SJSA1 (cell line): ENCODE data around the gene USP6. TPM values are rescaled to one million over a fixed set of nuclear protein-coding genes. Genes with fewer than 3 reads are reported as not detected.
"Not testable (repeated sequence)": the region's sequence is repeated elsewhere in the genome, so short reads cannot be mapped to it uniquely, and the experiment has no call there.

ENCODE experiments used
- DNase-seq, 2 experiments: peaks; one replicate each; pipeline ENCODE4 v3.0.0-alpha.2; 2015 to 2020; ENCODE audit warnings: low spot score in 2 of 2, low read depth in 1 of 2
- H3K27ac ChIP-seq: fragments of 250-450 bp; sonication (Bioruptor Pico); 2 replicates; pipeline ENCODE4 v1.5.1; 2020; ENCODE audit warnings: mild to moderate bottlenecking, moderate library complexity
- H3K27me3 ChIP-seq: fragments of 250-450 bp; sonication (Bioruptor Pico); replicated peaks from 2 replicates; pipeline ENCODE4 v1.5.1; 2020; ENCODE audit warnings: mild to moderate bottlenecking, moderate library complexity
- H3K36me3 ChIP-seq: fragments of 250-450 bp; sonication (Bioruptor Pico); 2 replicates; pipeline ENCODE4 v1.5.1; 2020; ENCODE audit warnings: mild to moderate bottlenecking
- H3K4me1 ChIP-seq: fragments of 250-450 bp; sonication (Bioruptor Pico); replicated peaks from 2 replicates; pipeline ENCODE4 v1.6.1; 2021; ENCODE audit warnings: mild to moderate bottlenecking
- H3K4me3 ChIP-seq: fragments of 250-450 bp; sonication (Bioruptor Pico); 2 replicates; pipeline ENCODE4 v1.5.1; 2020; ENCODE audit warnings: mild to moderate bottlenecking
- H3K9me3 ChIP-seq: fragments of 250-450 bp; sonication (Bioruptor Pico); replicated peaks from 2 replicates; pipeline ENCODE4 v1.5.1; 2020; ENCODE audit warnings: mild to moderate bottlenecking
- total RNA-seq: library from RNA; depleted of rRNA; stranded (reverse); fragments of >200 nt; shearing (Covaris generic); gene quantifications from 2 replicates; pipeline ENCODE4 v1.2.3, GENCODE V29; 2014

The USP6 gene
- total RNA-seq, 1 experiment from 2014 or later: not detected

DNA sequence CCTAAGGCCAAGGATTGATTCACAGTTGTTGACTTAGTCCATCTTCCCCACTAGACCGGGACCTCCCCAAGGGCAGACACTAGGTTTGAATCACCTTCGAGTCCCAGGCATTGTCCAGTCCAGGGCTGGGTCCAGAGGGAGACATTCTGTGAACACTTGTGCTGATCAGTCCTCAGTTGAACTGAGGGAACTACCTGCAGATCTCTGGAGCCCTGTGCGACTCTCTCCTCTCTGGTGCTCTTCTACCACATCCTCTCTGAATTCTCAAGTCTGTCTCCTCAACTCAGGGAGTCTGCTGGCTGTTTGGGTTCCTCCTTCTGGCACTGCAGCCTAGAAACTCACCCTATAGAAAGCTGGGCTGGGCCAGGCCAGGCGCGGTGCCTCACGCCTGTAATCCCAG lies 15.0 kb upstream of the USP6 start:
- no peak overlapping the region for H3K27ac ChIP-seq
- no peaks in the 10 kb centered on the region for H3K4me1 ChIP-seq
- H3K9me3 ChIP-seq: peaks cover 12% of the 10 kb centered on the region
- H3K4me3 ChIP-seq: no peak overlapping the region
- DNase-seq: no peak
- H3K36me3 ChIP-seq: peaks cover 5% of the 10 kb centered on the region
- H3K27me3 ChIP-seq: no peaks in the 10 kb centered on the region; the same call in 1 of the 2 replicates

DNA sequence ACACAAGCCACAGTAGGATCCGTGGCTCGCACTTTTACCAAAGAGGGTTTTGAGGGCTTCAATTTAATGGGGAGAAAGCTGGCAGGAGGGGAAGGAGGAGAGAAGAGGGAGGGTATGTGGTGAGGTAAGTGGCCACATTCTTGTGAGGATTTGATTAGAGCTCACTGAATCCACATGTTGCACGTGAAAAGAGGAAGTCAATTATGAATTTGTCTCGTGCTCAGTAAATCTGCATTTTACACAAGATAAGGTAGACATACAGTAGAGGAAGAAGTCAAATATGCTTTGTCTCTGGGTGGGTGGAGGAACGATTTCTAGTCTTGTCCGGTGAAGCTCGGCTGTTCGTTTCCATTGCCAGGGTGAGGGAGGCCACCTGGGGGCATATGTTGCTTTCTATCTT lies 5.0 kb upstream of the USP6 start:
- Histone ChIP-seq H3K4me3 (peak overlapping the region; percentile 64), H3K36me3 (peaks cover 9% of the 10 kb centered on the region), H3K4me1 (peaks cover 5% of the 10 kb centered on the region; the same call in 1 of the 2 replicates), H3K27ac (no peak overlapping the region), H3K27me3 (peaks cover 2% of the 10 kb centered on the region; the same call in 1 of the 2 replicates), H3K9me3 (0 out of 2 replicates have a peak, but pooled peaks cover under 1% of the 10 kb centered on the region)
- no peak for DNase-seq

DNA sequence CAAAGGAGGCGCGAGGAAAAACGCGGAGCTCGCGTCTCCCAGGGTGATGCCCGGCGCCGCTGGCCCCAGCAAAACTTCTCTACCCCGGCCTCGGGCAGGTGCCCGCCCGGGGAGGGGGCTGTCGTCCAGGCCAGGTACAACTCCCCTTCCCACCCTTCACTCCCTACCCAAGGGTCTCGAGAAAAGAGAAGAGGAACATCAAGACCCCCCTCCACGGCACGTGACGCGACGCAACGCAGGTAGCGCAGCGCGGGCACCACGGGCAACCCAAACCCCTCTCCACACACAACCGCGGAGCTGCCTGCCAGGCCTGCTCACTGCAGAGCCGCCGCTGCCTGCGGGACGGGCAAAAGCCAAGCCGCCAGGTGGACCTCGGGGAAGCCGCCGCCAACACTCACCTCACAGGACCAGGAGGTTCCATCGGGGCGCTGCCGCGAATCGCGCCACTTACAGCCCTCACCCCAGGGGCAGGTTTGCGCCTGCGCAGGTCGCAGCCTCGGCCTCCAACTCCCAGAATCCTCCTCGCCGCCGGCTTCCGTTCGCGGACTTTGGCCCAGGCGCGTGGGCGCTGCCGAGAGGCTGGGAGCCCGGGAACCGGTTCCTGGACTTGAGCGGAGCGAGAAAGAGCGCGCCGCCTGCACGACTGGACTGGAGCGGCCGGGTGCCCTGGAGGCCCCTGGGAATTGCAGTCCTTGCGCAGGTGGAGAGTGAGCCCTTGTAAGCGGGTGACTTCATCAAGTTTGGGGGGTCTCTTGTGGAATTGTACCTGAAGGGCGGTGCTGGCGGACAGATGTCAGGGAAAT lies 4.2 kb upstream of the USP6 start, which contains the start of gene ZNF232:
Gene ZNF232 (minus strand): TSS at position 477 of the 803 bp plus-strand sequence. CDS start 56 bp downstream, at position 421.
- peak; percentile 85 to 92 for DNase-seq
- H3K27ac ChIP-seq: no peak within 1 kb of the TSS
- peaks cover 10% of the 10 kb centered on the region for H3K27me3 ChIP-seq
- H3K36me3 ChIP-seq: peaks cover 1% of the 10 kb centered on the region
- H3K4me3 ChIP-seq: peak within 1 kb of the TSS; percentile 64
- peaks cover 5% of the 10 kb centered on the region; the same call in 1 of the 2 replicates for H3K4me1 ChIP-seq
- 0 out of 2 replicates have a peak, but pooled peaks cover 4% of the 10 kb centered on the region for H3K9me3 ChIP-seq

DNA sequence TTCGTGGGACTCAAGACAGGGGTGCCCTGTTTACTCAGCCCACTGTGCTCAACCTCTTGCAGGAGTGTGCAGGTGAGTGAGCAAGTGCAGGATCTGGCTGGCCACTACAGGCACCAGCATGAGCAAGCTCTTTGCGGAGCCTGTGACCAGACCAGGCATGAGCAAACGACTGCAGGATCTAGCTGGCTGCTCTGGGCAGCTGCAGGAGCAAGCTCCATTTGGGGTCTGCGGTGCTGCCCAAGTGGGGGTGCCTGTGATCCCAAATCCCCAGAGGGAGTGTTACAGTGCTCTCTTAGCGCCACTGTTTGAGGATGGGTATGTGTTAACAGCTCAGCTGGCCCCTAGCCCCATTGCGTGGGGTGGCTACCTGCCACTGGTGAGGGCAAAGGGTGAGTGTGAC lies 2.4 kb downstream of the USP6 start:
- H3K36me3 ChIP-seq: no peaks in the 10 kb centered on the region
- no peaks in the 10 kb centered on the region for H3K4me1 ChIP-seq
- peaks cover 33% of the 10 kb centered on the region for H3K27me3 ChIP-seq
- no peak overlapping the region for H3K27ac ChIP-seq
- 0 out of 2 replicates have a peak, but pooled peaks cover 4% of the 10 kb centered on the region for H3K9me3 ChIP-seq
- DNase-seq: no peak
- no peak overlapping the region for H3K4me3 ChIP-seq

DNA sequence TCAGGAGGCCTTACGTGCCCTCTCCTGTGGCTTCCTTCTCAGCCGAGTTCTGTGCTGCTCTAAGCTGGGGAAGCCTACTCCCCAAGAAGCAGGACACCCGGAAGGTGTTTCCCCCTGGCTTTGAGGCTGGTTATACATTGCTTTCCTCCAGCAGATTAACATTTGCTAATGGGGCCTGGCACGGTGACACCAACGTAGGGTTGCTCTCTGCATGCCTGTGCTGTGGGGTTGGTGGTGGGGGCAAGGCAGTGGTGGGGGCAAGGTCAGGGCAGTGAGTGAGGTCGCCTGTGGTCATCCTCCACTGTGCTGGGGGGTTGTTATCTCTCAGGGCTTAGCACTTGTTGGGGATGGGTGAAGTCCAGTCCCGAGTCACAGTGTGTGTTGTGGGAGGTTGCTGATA lies 4.2 kb downstream of the USP6 start:
- Histone ChIP-seq H3K27ac (no peak overlapping the region), H3K36me3 (no peaks in the 10 kb centered on the region), H3K9me3 (0 out of 2 replicates have a peak, but pooled peaks cover 4% of the 10 kb centered on the region), H3K4me1 (no peaks in the 10 kb centered on the region), H3K27me3 (peaks cover 33% of the 10 kb centered on the region), H3K4me3 (no peak overlapping the region)
- DNase-seq: no peak

DNA sequence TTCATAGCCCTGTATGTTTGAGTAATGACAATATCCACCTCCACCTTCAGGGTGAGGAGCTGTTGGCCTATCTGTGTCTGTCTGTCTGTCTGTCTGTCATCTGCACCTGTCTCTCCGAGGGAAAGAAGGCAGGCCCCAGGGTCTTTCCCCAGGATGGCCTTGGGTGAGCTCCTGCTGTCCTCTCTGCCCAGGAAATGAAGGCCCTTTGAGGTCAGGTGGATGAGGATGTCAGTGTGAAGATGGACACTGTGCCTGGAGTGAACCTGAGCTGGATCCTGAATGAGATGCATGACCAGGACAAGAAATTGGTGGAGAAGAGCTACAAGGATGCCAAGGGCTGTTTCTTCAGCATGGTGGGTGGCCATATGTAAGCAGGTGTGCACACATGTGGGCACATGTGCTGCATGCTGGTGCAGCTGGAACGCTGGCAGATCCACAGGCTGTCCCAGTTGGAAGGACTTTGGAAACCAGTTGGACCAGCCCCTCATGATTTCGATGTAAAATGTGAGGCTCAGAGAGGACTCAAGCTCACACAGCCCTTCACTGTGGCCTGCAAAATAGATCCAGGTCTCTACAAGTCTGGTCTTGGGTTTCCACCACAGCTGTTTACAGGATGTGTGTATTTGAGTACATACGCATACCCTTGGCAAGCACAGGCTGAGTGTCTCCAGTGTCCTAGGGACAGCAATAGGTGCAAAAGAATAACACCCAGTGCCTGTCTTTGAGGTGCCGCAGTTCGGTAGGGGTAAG lies 4.8 kb downstream of the USP6 start:
- H3K4me3 ChIP-seq, H3K36me3 ChIP-seq, H3K27ac ChIP-seq, H3K4me1 ChIP-seq, H3K9me3 ChIP-seq, DNase-seq: not testable (repeated sequence)
- H3K27me3 ChIP-seq: peaks cover 33% of the 10 kb centered on the region

DNA sequence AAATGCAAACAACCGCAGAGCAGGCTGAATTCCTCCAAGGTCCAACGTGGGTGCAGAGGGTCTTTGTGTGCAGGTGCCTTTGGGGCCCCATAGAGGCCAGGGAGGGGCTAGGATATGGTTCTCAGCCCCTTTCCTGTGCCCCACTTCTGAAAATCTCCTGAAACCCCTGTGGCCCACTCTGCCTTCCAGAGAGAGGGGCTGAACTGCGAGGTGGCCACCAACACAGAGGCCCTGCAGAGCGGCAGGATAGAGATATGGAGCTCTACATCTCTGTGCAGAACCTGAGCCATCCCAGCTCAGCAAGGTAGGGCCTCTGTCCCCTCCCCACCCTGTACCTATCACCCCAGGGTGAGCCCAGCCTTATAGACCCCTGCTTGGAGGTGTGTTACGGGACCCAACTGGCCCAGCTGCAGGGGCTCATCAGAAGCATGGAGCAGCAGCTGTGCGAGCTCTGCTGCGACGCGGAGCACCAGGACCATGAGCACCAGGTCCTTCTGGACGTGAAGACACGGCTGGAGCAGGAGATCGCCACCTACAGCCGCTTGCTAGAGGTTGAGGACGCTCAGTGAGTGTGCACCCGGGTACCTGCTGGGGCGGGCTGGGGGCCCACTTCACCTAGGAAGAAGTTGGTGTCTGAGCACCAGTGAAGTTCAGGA lies 5.5 kb downstream of the USP6 start:
- H3K27me3 ChIP-seq: peaks cover 27% of the 10 kb centered on the region

DNA sequence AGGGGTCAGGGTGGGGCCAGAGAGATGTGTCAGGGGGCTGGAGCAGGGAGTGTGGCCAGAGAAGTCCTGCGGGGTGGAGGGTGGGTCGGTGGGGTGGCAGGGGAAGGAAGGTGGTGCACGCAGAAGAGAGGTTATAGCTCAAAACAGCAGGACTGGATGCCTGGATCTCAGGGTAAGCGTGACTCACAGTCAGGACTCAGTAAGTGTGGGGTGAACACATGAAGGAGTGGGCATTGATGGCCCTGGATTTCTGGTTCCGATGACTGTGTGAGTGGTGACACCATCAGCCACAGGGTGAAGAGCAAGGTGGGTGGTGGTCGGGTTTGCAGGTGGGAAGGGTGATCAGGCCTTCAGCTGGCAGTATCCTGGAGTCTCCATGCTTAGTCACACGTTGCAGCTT lies 6.2 kb downstream of the USP6 start:
- not testable (repeated sequence) for H3K4me3 ChIP-seq, H3K9me3 ChIP-seq, H3K27ac ChIP-seq, H3K36me3 ChIP-seq, H3K4me1 ChIP-seq
- DNase-seq: peak in 1 of 2 experiments; percentile 22
- peaks cover 19% of the 10 kb centered on the region for H3K27me3 ChIP-seq

More for the DNA sequence above, 5.5 kb downstream of the USP6 start:
- DNase-seq: no peak
- no peaks in the 10 kb centered on the region for H3K36me3 ChIP-seq
- no peaks in the 10 kb centered on the region for H3K4me1 ChIP-seq
- H3K9me3 ChIP-seq: no peaks in the 10 kb centered on the region
- no peak overlapping the region for H3K27ac ChIP-seq
- no peak overlapping the region for H3K4me3 ChIP-seq

DNA sequence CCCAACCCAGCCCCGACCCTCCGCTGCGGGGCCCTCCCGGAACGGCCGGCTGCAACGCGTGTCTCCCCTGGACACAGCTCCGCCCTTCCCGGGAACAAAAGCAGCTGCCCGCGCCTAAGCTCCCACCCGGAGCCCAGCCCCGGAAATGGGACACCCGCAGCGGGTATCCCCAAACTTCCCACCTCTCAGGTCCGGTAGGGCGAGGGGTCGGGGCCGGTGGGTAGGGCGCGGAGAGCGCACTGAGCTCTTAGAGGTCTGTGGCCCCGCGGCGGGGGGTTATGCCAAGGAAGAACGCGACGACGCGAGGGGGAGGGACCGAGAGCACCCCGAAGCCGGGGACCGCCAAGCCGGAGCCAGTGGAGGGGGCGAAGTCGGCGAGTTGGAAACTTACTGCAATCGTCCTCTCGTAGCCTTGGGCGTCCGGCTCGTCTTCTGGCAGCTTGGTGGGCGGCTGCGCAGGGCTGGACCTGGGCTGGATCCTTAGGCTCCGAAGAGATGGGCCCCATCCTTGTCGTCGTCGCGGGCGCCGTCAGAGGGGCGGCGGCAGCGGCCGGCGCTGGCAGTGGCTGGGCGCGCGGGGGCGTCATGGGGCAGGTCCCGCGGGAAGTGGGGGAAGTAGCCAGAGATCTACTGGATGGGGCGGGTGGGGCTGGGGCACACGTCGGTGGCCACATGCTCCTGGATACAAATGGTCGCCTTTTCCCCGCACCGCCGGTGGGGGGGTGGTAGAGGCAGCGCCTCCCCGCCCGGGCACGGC lies 6.9 kb downstream of the USP6 start:
- Histone ChIP-seq H3K4me3 (peak overlapping the region; percentile 6; the same call in 1 of the 2 replicates), H3K27ac (no peak overlapping the region), H3K36me3 (no peaks in the 10 kb centered on the region), H3K9me3 (no peaks in the 10 kb centered on the region), H3K4me1 (no peaks in the 10 kb centered on the region), H3K27me3 (peaks cover 19% of the 10 kb centered on the region)
- DNase-seq: peak in 1 of 2 experiments; percentile 41

DNA sequence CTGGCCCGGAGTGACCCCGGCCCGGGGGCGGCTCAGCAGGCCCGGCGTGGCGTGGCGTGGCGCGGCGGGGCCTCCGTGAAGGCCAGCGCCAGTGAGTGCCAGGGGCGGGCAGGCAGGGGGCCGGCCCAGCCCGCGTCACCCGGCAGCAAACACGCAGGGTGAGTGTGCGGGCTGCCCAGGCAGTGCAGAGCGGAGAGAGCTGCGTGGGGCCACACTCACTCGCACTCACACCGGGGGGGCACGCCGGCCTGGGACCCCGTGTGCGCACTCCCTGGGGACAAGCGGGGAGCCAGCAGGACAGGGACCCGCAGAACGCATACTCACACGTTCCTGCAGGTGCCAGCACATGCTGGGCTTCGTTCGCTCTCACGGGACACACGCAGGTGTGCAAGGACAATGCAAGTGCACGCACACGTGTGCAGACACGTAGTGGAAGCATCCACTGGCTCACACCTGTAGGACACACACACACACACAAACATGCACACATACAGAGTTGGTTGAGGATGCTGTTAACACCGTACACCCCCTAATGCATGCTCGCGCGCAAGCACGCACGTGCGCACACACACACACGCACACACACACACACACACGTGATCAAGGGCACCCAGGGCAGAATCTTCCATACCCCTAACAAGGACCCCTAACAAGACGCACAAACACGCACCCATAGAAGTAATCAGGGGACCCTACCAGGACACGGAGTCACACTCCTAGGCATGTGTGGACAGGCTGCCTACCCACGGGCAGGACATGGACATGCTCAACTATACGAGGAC lies 7.7 kb downstream of the USP6 start:
- Histone ChIP-seq H3K4me3 (no peak overlapping the region), H3K9me3 (no peaks in the 10 kb centered on the region), H3K36me3 (no peaks in the 10 kb centered on the region), H3K27ac (no peak overlapping the region), H3K4me1 (no peaks in the 10 kb centered on the region), H3K27me3 (peaks cover 15% of the 10 kb centered on the region)
- peak in 1 of 2 experiments; percentile 25 for DNase-seq

DNA sequence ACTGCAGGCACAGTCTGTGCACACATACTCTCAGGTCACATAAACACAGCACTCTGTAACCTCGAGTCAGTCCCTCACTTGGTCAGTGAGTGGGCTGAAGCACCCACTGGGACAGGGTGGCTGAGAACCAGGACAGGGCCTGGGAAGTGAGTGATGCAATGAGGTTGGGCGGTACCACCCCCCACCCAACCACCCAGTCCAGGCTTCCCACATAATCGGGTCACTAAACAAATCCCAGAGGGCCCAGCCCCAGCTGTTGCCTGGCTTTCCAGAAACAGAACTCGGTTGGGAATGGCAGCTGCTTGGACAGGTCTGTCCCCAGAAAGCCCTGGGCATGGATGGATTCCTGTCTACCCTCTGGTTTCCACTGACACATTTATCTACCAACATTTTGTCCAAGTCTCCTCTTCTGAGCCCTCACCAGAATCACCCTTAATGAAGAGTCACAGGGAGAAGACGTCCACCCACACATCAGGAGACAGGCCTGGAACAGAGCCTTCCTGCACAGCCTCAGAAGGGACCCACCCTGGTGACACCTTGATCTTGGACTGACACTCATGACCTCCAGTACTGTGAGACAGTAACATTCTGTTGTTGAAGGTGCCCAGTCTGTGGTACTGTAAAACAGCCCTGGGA lies 8.4 kb downstream of the USP6 start:
- H3K27ac ChIP-seq: not testable (repeated sequence)
- peak in 1 of 2 experiments; percentile 15 for DNase-seq

DNA sequence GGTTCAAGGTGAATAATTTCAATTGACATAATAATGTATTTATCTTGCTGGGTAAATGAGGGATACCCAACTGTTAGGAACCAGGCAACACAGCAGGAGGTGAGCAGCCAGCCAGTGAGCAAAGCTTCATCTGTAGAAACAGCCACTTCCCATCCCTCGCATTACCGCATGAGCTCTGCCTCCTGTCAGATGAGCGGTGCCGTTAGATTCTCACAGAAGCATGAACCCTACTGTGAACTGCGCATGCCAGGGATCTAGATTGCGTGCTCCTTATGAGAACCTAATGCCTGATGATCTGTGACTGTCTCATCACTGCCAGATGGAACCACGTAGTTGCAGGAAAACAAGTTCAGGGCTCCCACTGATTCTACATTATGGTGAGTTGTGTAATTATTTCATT lies 9.1 kb downstream of the USP6 start:
- not testable (repeated sequence) for H3K36me3 ChIP-seq, H3K27ac ChIP-seq, H3K9me3 ChIP-seq, H3K4me3 ChIP-seq, H3K4me1 ChIP-seq, DNase-seq, H3K27me3 ChIP-seq

More for the DNA sequence above, 8.4 kb downstream of the USP6 start:
- H3K36me3 ChIP-seq, H3K27me3 ChIP-seq, H3K4me1 ChIP-seq, H3K4me3 ChIP-seq, H3K9me3 ChIP-seq: not testable (repeated sequence)
